Esophagus squamous epithelium (tissue), 4 donors: ENCODE measurements around the gene ETDB.

Experiments used
- CTCF ChIP-seq, 6 experiments: fragments of 450-650 bp in 4 of 6; fragments of 200-600 bp in 2 of 6; sonication (generic) in 2 of 6; IDR thresholded peaks; one replicate each; pipeline ENCODE4 v1.5.1; 2016 to 2019; ENCODE audit warnings: antibody characterized with exemption in 6 of 6, mild to moderate bottlenecking in 4 of 6, moderate library complexity in 4 of 6
- POLR2A ChIP-seq, 4 donors: fragments of 450-650 bp; IDR thresholded peaks; one replicate each; pipeline ENCODE4 v1.6.1; 2017; ENCODE audit warnings: antibody characterized with exemption in 4 of 4, mild to moderate bottlenecking in 4 of 4, moderate library complexity in 3 of 4

- TF ChIP-seq CTCF (IDR thresholded peaks at IDR 0.05): peak; percentile 28 to 60 (median 45)
- no peak for TF ChIP-seq POLR2A (IDR thresholded peaks at IDR 0.05)
Observed at GRCh38 chrX:135086197-135086854, 34.0 kb downstream of the ETDB start.
